Naive thymus-derived CD4-positive, alpha-beta T cell (primary cell): ENCODE results near the gene SLC39A3. TPM values are rescaled to one million over a fixed set of nuclear protein-coding genes. Genes with fewer than 3 reads are reported as not detected.
A peak's percentile ranks its signal among the peaks of the same experiment; 100 is the strongest.

ENCODE experiments used
- ATAC-seq: fragments of 150-1000 bp; cut with Tn5 transposase; 2 replicates; pipeline ENCODE4 v1.10.0; 2021; ENCODE audit warnings: mild to moderate bottlenecking, moderate library complexity
- CTCF ChIA-PET: fragments of 350-600 bp; sonication (Branson Sonifier 250); formaldehyde crosslinking; loops from one replicate; lab custom pipeline; 2021; ENCODE audit warnings: antibody characterized with exemption; lab: Charles Lee
- POLR2A ChIA-PET: fragments of 350-600 bp; sonication (Branson Sonifier 250); formaldehyde crosslinking; loops from one replicate; lab custom pipeline; 2021; ENCODE audit warnings: antibody characterized with exemption, inconsistent platforms; lab: Charles Lee
- DNase-seq, 9 donors: peaks; one replicate each; pipeline versions ENCODE4 v3.0.0 to v3.0.0-alpha.2; 2020 to 2022; ENCODE audit warnings: mixed read lengths in 1 of 9
- H3K27ac ChIP-seq: one replicate; pipeline ENCODE4 v1.7.0; 2013; ENCODE audit warnings: mild to moderate bottlenecking, low read depth, low read length, moderate library complexity
- H3K27me3 ChIP-seq, 2 donors: one replicate each; pipeline ENCODE4 v1.7.0; 2013; ENCODE audit warnings: low read length in 2 of 2, mild to moderate bottlenecking in 2 of 2, moderate library complexity in 2 of 2; ENCODE audit not compliant: control insufficient read depth in 2 of 2, insufficient read depth in 2 of 2
- H3K36me3 ChIP-seq, 3 experiments: 1 replicate in 2 of 3; 2 replicates in 1 of 3; pipeline ENCODE4 v1.7.0; 2013; ENCODE audit warnings: low read length in 3 of 3, mild to moderate bottlenecking in 3 of 3, moderate library complexity in 1 of 3; ENCODE audit not compliant: insufficient read depth in 3 of 3, control insufficient read depth in 2 of 3
- H3K4me1 ChIP-seq, 2 donors: one replicate each; pipeline ENCODE4 v1.7.0; 2013; ENCODE audit warnings: low read length in 2 of 2, mild to moderate bottlenecking in 2 of 2, moderate library complexity in 1 of 2; ENCODE audit not compliant: control insufficient read depth in 2 of 2, insufficient read depth in 2 of 2
- H3K4me3 ChIP-seq: 2 replicates; pipeline ENCODE4 v1.7.0; 2013; ENCODE audit warnings: mild to moderate bottlenecking, low read length
- H3K9me3 ChIP-seq, 3 experiments: 1 replicate in 2 of 3; 2 replicates in 1 of 3; pipeline ENCODE4 v1.7.0; 2013; ENCODE audit warnings: low read length in 3 of 3; ENCODE audit not compliant: control insufficient read depth in 2 of 3
- H3K27ac Mint-ChIP-seq, 9 donors: one replicate each; pipeline ENCODE4 v1.8.0; 2020 to 2022; ENCODE audit warnings: mixed read lengths in 9 of 9, mild to moderate bottlenecking in 8 of 9, moderate library complexity in 5 of 9, inconsistent platforms in 2 of 9
- H3K27me3 Mint-ChIP-seq, 5 donors: one replicate each; pipeline ENCODE4 v1.8.0; 2021 to 2022; ENCODE audit warnings: mixed read lengths in 5 of 5, mild to moderate bottlenecking in 1 of 5
- H3K36me3 Mint-ChIP-seq, 5 donors: one replicate each; pipeline ENCODE4 v1.8.0; 2020 to 2022; ENCODE audit warnings: mixed read lengths in 5 of 5, mild to moderate bottlenecking in 3 of 5, inconsistent platforms in 1 of 5
- H3K4me1 Mint-ChIP-seq, 7 donors: one replicate each; pipeline ENCODE4 v1.8.0; 2020 to 2022; ENCODE audit warnings: mixed read lengths in 7 of 7, mild to moderate bottlenecking in 3 of 7, inconsistent platforms in 1 of 7
- H3K4me3 Mint-ChIP-seq, 10 donors: one replicate each; pipeline ENCODE4 v1.8.0; 2020 to 2022; ENCODE audit warnings: mild to moderate bottlenecking in 10 of 10, mixed read lengths in 10 of 10, moderate library complexity in 6 of 10, inconsistent platforms in 2 of 10
- H3K9me3 Mint-ChIP-seq, 11 donors: one replicate each; pipeline ENCODE4 v1.8.0; 2020 to 2022; ENCODE audit warnings: mixed read lengths in 11 of 11, mild to moderate bottlenecking in 4 of 11, inconsistent platforms in 1 of 11, moderate library complexity in 1 of 11
- intact Hi-C, 2 donors: fragments of 100-400 bp; cut with micrococcal nuclease; formaldehyde crosslinking; loops; one replicate each; pipeline ENCODE4 v1.15.1; 2023
- polyA plus RNA-seq, 2 donors: library from polyadenylated mRNA; unstranded; fragments of 300-500 nt; fragmentation: Illumina TruSeq; gene quantifications; one replicate each; pipeline ENCODE4 v1.2.3, GENCODE V29; 2021
- total RNA-seq, 6 experiments: library from RNA in 5 of 6; stranded (reverse) in 5 of 6; gene quantifications; 1 replicate in 5 of 6; 2 replicates in 1 of 6; pipeline ENCODE4 v1.2.3 and lab custom pipeline; 2021 to 2026

Gene SLC39A3
- total and polyA plus RNA-seq, 7 experiments from 2014 or later = 10.1 to 42.1 (median 20.0) TPM

DNA sequence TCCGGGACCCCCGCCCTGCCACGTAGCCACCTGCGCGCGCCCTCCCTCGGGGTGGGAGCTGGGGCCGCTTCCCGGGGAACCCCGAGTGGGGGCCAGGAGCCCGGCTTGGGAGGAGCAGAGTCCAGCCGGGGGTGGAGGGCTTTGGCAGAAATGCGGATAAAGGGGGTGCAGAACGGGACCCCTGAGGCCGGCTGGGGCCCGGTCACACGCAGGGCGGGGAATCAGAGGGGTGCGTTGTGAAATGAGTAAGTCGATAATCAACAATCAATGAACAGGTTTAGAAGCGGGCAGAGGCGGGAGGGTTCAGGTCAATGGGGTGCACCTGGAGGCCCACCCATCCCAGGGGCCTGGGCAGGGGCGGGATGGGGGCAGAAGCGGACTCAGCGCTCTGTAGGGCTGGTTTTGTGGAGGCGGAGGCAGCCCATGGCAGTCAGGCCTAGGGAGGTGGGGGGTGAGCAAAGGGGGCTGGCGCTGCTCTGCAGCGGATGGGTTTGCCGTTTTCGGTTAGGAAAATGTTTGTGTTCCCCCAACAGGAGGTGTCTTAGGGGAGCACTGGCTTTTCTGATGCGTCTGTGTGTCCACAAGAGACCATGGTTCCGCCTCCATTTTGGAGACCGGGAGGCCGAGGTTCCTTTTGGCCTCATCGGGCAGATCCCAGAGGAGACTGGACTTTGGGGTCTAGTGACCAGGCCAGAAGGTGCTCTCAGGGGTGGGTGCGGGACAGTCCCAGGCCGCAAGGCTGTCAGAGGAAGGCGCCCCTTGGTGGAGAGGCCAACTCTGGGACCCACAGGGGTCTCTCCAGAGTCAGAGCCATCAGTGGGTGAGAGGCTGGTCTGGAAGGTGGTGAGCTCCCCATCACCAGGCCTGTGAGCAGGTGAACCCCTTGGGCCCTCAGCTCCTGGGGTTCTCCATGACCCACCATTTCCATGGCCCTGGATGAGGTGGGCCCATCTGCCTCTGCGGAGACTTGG is 18.0 kb downstream of the SLC39A3 start:
- Mint-ChIP-seq H3K27ac (peak overlapping the region in 1 of 9 donors; percentile 47), H3K9me3 (peaks cover 0 to 2% (median 0%) of the 10 kb centered on the region in 11 donors), H3K4me3 (peak overlapping the region in 9 of 10 donors; percentile 38 to 78 (median 55)), H3K27me3 (peaks cover 13 to 33% (median 18%) of the 10 kb centered on the region in 5 donors), H3K36me3 (peaks cover 0 to 4% (median 0%) of the 10 kb centered on the region in 5 donors), H3K4me1 (peaks cover 0 to 9% (median 4%) of the 10 kb centered on the region in 7 donors)
- H3K27ac ChIP-seq = no peak overlapping the region
- peaks cover 0 to 8% of the 10 kb centered on the region in 2 donors for H3K4me1 ChIP-seq
- no peak for ATAC-seq
- no peaks in the 10 kb centered on the region for H3K9me3 ChIP-seq
- no peaks in the 10 kb centered on the region for H3K36me3 ChIP-seq
- H3K27me3 ChIP-seq = peaks cover 0 to 19% of the 10 kb centered on the region in 2 donors
- H3K4me3 ChIP-seq = no peak overlapping the region
- intact Hi-C loops = no loop called here
- DNase-seq = no peak
- ChIA-PET POLR2A (no interaction called here), CTCF (no interaction called here)

GRCh38 chr19:2720777-2721569 is 18.8 kb downstream of the SLC39A3 start, which contains the start of gene DIRAS1:
DIRAS1 (minus strand) TSS chr19:2721372; CDS start chr19:2717806, 3,566 bp downstream.
- H3K27me3 Mint-ChIP-seq = peaks cover 11 to 29% (median 18%) of the 10 kb centered on the region in 5 donors
- peaks cover 0 to 19% of the 10 kb centered on the region in 2 donors for H3K27me3 ChIP-seq
- peak within 1 kb of the TSS in 9 of 10 donors; percentile 38 to 78 (median 55) for H3K4me3 Mint-ChIP-seq

GRCh38 chr19:2719920-2720776 is 19.7 kb downstream of the SLC39A3 start:
- peak overlapping the region in 9 of 10 donors; percentile 23 to 74 (median 72) for H3K4me3 Mint-ChIP-seq

More at GRCh38 chr19:2720777-2721569, 18.8 kb downstream of the SLC39A3 start, which contains the start of gene DIRAS1:
- Histone ChIP-seq H3K36me3 (no peaks in the 10 kb centered on the region), H3K4me1 (peaks cover 0 to 8% of the 10 kb centered on the region in 2 donors), H3K27ac (no peak within 1 kb of the TSS), H3K9me3 (no peaks in the 10 kb centered on the region), H3K4me3 (no peak within 1 kb of the TSS)
- ChIA-PET CTCF (no interaction called here), POLR2A (no interaction called here)
- intact Hi-C loops = no loop called here
- peaks cover 0 to 10% (median 4%) of the 10 kb centered on the region in 7 donors for H3K4me1 Mint-ChIP-seq
- H3K9me3 Mint-ChIP-seq = peaks cover 0 to 2% (median under 1%) of the 10 kb centered on the region in 11 donors
- ATAC-seq (no peak), DNase-seq (no peak)
- peaks cover 0 to 4% (median 0%) of the 10 kb centered on the region in 5 donors for H3K36me3 Mint-ChIP-seq
- peak within 1 kb of the TSS in 1 of 9 donors; percentile 47 for H3K27ac Mint-ChIP-seq

GRCh38 chr19:2719232-2719735 is 20.5 kb downstream of the SLC39A3 start:
- Histone ChIP-seq H3K4me1 (peaks cover 0 to 8% of the 10 kb centered on the region in 2 donors), H3K9me3 (peaks cover 0 to 7% (median 0%) of the 10 kb centered on the region in 3 experiments), H3K27me3 (peaks cover 0 to 19% of the 10 kb centered on the region in 2 donors), H3K27ac (no peak overlapping the region), H3K4me3 (no peak overlapping the region), H3K36me3 (no peaks in the 10 kb centered on the region)
- POLR2A ChIA-PET = no interaction called here
- intact Hi-C loops = no loop called here
- Mint-ChIP-seq H3K36me3 (peaks cover 0 to 5% (median 2%) of the 10 kb centered on the region in 5 donors), H3K4me1 (peaks cover 0 to 12% (median 4%) of the 10 kb centered on the region in 7 donors), H3K27ac (no peak overlapping the region), H3K27me3 (peaks cover 9 to 27% (median 15%) of the 10 kb centered on the region in 5 donors), H3K4me3 (peak overlapping the region in 7 of 10 donors; percentile 17 to 74 (median 72)), H3K9me3 (peaks cover 0 to 11% (median 10%) of the 10 kb centered on the region in 11 donors)
- CTCF ChIA-PET = no interaction called here
- no peak for ATAC-seq
- DNase-seq = no peak

More at GRCh38 chr19:2719920-2720776, 19.7 kb downstream of the SLC39A3 start:
- no peak overlapping the region for H3K27ac ChIP-seq
- H3K27ac Mint-ChIP-seq = no peak overlapping the region
- H3K27me3 ChIP-seq = peaks cover 0 to 19% of the 10 kb centered on the region in 2 donors
- peaks cover 0 to 5% (median 2%) of the 10 kb centered on the region in 5 donors for H3K36me3 Mint-ChIP-seq
- peaks cover 0 to 8% of the 10 kb centered on the region in 2 donors for H3K4me1 ChIP-seq
- intact Hi-C loops = no loop called here
- no peak overlapping the region for H3K4me3 ChIP-seq
- CTCF ChIA-PET = no interaction called here
- DNase-seq = no peak
- H3K36me3 ChIP-seq = no peaks in the 10 kb centered on the region
- H3K27me3 Mint-ChIP-seq = peaks cover 13 to 29% (median 18%) of the 10 kb centered on the region in 5 donors
- H3K9me3 Mint-ChIP-seq = peaks cover 0 to 9% (median 8%) of the 10 kb centered on the region in 11 donors
- H3K9me3 ChIP-seq = peaks cover 0 to 5% (median 0%) of the 10 kb centered on the region in 3 experiments
- H3K4me1 Mint-ChIP-seq = peaks cover 0 to 14% (median 4%) of the 10 kb centered on the region in 7 donors
- no peak for ATAC-seq
- POLR2A ChIA-PET = no interaction called here

DNA sequence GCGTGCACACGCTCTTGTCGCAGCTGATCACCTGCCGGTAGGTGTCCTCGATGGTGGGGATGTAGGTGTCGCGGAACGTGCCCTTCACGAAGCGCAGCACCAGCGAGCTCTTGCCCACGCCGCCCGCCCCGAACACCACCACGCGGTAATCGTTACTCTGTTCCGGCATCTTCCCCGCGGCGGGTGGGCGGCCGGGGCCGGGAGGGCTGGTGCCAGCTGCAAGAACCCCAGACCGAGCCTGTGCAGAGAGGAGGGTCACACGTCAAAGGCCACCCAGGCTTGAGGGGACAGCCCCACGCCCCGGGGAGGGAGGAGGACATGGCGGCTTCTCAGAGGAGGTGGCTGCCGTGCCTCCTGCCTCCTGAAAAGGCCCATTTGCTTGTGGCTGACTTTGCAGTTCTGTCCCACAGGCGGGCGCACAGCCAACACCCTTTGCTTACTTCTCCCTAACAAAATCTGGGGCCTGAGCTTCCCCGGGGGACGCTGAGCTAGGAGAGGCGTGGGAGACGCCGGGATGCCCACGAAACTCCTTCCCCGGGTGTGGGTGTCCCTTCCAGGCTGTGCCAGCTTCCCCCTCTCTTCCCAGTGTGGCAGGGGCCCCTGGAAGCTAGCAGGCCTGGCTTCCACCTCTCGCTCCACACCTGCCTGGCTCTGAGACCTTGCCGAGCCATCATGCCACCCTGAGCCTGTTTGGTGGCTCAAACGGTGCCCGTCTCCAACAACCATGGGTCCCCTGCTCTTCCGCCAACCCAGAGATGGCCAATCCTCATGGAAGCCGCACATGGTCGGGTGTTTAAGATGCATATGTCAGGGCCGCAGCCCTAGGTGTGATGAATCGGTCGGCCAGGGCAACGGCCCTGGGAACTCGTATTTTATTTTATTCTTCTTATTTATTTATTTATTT is 21.9 kb downstream of the SLC39A3 start:
- H3K36me3 Mint-ChIP-seq = peaks cover 0 to 5% (median 2%) of the 10 kb centered on the region in 5 donors
- H3K27me3 Mint-ChIP-seq = peaks cover 5 to 25% (median 12%) of the 10 kb centered on the region in 5 donors
- Histone ChIP-seq H3K4me3 (no peak overlapping the region), H3K9me3 (peaks cover 0 to 7% (median 0%) of the 10 kb centered on the region in 3 experiments), H3K27ac (no peak overlapping the region), H3K4me1 (peaks cover 0 to 8% of the 10 kb centered on the region in 2 donors), H3K27me3 (peaks cover 0 to 19% of the 10 kb centered on the region in 2 donors), H3K36me3 (no peaks in the 10 kb centered on the region)
- intact Hi-C loops = no loop called here
- H3K4me1 Mint-ChIP-seq = peaks cover 0 to 10% (median 4%) of the 10 kb centered on the region in 7 donors
- no peak for ATAC-seq
- H3K27ac Mint-ChIP-seq = no peak overlapping the region
- CTCF ChIA-PET = interaction anchor here (0.6 kb wide), 1 partner anchor 1273 kb away, joined by 3 read pairs; no protein-coding TSS in a partner anchor
- no peak for DNase-seq
- POLR2A ChIA-PET = no interaction called here
- peaks cover 0 to 11% (median 10%) of the 10 kb centered on the region in 11 donors for H3K9me3 Mint-ChIP-seq
- no peak overlapping the region for H3K4me3 Mint-ChIP-seq
